Esophagus muscularis mucosa (tissue), 4 donors: ENCODE data around the gene SEMA7A. TPM values are rescaled to one million over a fixed set of nuclear protein-coding genes. Genes with fewer than 3 reads are reported as not detected.

Source experiments
- DNase-seq: peaks from one replicate; pipeline ENCODE4 v3.0.0-alpha.2; 2017; ENCODE audit errors: extremely low spot score
- H3K27ac ChIP-seq, 4 donors: fragments of 200-600 bp; sonication (generic); replicated peaks in 1 of 4; 1 replicate in 3 of 4; 2 replicates in 1 of 4; pipeline ENCODE4 v1.5.1; 2016 to 2019; ENCODE audit warnings: mild to moderate bottlenecking in 1 of 4
- H3K27me3 ChIP-seq, 4 donors: fragments of 200-600 bp; sonication (generic); one replicate each; pipeline versions ENCODE4 v1.5.1 to v1.6.0; 2016 to 2019
- H3K36me3 ChIP-seq, 4 donors: fragments of 200-600 bp; sonication (generic); one replicate each; pipeline ENCODE4 v1.5.1; 2016 to 2019
- H3K4me1 ChIP-seq, 4 donors: fragments of 200-600 bp; sonication (generic); one replicate each; pipeline ENCODE4 v1.5.1; 2016 to 2019
- H3K4me3 ChIP-seq, 4 donors: fragments of 200-600 bp; sonication (generic); 1 replicate in 2 of 4; 2 replicates in 2 of 4; pipeline ENCODE4 v1.5.1; 2016 to 2019; ENCODE audit warnings: mild to moderate bottlenecking in 4 of 4, moderate library complexity in 1 of 4
- H3K9me3 ChIP-seq, 4 donors: fragments of 200-600 bp; sonication (generic); 1 replicate in 3 of 4; 2 replicates in 1 of 4; pipeline ENCODE4 v1.5.1; 2016 to 2019
- EP300 ChIP-seq: sonication (generic); formaldehyde crosslinking; IDR thresholded peaks from one replicate; pipeline ENCODE4 v1.6.1; 2017; ENCODE audit warnings: antibody characterized with exemption
- POLR2A ChIP-seq: fragments of 450-650 bp; IDR thresholded peaks from one replicate; pipeline ENCODE4 v1.6.1; 2017; ENCODE audit warnings: antibody characterized with exemption, moderate library complexity, mild to moderate bottlenecking, low read depth
- POLR2AphosphoS5 ChIP-seq, 2 donors: sonication (generic); formaldehyde crosslinking; IDR thresholded peaks; one replicate each; pipeline ENCODE4 v1.6.1; 2017; ENCODE audit warnings: antibody characterized with exemption in 2 of 2
- WGBS: methylation state at CpG from one replicate; pipeline ENCODE4 v1.1.5; 2018; 5-methylcytosine and 5-hydroxymethylcytosine counted together
- intact Hi-C: fragments of 100-400 bp; cut with DNase I; formaldehyde crosslinking; loops from one replicate; pipeline ENCODE4 v1.15.1; 2023
- total RNA-seq, 4 donors: library from RNA; depleted of rRNA; stranded (reverse); fragments of >200 nt; gene quantifications; one replicate each; pipeline versions ENCODE4 v1.1.0 to v1.2.1, GENCODE V29; 2016
- TF ChIP-seq, protein P1 (sequence below), 3 experiments: fragments of 200-600 bp in 2 of 3; fragments of 450-650 bp in 1 of 3; sonication (generic) in 2 of 3; IDR thresholded peaks; one replicate each; pipeline ENCODE4 v1.5.1; 2017 to 2019; ENCODE audit warnings: antibody characterized with exemption in 3 of 3, mild to moderate bottlenecking in 2 of 3, moderate library complexity in 1 of 3

SEMA7A gene
- total RNA-seq, 4 donors from 2014 or later: 1.2 to 4.1 (median 2.7) TPM

DNA sequence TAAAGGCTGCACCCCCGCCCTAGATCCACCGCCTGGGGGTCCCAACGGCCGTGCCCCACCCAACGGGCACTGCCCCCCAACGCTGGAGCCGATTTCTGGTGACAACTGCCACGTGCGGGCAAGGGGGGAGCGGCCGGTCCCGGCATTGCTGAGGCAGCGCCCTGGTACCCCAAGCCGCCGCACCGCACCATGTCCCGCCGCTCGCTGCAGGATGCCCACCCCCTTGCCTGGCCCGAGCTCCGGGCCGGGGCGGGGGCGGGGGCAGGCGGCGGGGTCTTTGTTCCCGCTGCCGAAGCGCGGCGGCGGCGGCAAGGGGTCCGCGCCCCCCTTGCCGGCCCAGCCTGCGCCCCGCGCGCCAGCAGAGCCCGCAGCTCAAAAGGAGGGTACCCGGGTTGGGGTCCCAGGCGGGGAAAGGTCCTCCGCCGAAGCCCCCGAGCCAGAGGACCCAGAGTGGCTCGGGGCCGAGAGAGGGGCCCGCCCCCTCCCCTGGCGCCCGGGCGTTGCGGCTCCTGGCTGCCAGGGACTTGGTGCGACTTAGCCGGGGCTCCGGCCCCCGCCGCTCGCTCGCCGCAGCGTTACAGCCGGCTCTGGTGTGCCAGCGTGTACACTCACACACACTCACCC lies 678 bp downstream of the SEMA7A start:
- H3K27me3 ChIP-seq: peaks cover 0 to 52% (median 19%) of the 10 kb centered on the region in 4 donors
- TF ChIP-seq, protein P1, sequence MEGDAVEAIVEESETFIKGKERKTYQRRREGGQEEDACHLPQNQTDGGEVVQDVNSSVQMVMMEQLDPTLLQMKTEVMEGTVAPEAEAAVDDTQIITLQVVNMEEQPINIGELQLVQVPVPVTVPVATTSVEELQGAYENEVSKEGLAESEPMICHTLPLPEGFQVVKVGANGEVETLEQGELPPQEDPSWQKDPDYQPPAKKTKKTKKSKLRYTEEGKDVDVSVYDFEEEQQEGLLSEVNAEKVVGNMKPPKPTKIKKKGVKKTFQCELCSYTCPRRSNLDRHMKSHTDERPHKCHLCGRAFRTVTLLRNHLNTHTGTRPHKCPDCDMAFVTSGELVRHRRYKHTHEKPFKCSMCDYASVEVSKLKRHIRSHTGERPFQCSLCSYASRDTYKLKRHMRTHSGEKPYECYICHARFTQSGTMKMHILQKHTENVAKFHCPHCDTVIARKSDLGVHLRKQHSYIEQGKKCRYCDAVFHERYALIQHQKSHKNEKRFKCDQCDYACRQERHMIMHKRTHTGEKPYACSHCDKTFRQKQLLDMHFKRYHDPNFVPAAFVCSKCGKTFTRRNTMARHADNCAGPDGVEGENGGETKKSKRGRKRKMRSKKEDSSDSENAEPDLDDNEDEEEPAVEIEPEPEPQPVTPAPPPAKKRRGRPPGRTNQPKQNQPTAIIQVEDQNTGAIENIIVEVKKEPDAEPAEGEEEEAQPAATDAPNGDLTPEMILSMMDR (IDR thresholded peaks at IDR 0.05): no peak
- TF ChIP-seq POLR2AphosphoS5 (IDR thresholded peaks at IDR 0.05) (no peak), EP300 (no peak), POLR2A (no peak)
- no peaks in the 10 kb centered on the region for H3K9me3 ChIP-seq
- intact Hi-C loops: no loop called here
- H3K4me1 ChIP-seq: peaks cover 11 to 39% (median 27%) of the 10 kb centered on the region in 4 donors
- no peak for DNase-seq
- no peaks in the 10 kb centered on the region for H3K36me3 ChIP-seq
- 0% methylated on average over 12 of the region's 64 CpGs for WGBS
- H3K27ac ChIP-seq: peak overlapping the region; percentile 58 to 75 (median 61)
- H3K4me3 ChIP-seq: peak overlapping the region; percentile 68 to 83 (median 74)

- 32% methylated on average over 18 of the region's 21 CpGs for WGBS
- Histone ChIP-seq H3K9me3 (no peaks in the 10 kb centered on the region), H3K4me3 (peak overlapping the region; percentile 68 to 83 (median 74)), H3K4me1 (peaks cover 11 to 43% (median 27%) of the 10 kb centered on the region in 4 donors), H3K36me3 (no peaks in the 10 kb centered on the region), H3K27ac (peak overlapping the region in 2 of 4 donors; percentile 58 to 59), H3K27me3 (peaks cover 0 to 59% (median 19%) of the 10 kb centered on the region in 4 donors)
- DNase-seq: no peak
- intact Hi-C loops: no loop called here
- TF ChIP-seq, protein P1 (IDR thresholded peaks at IDR 0.05): no peak
- no peak for TF ChIP-seq POLR2A
- TF ChIP-seq EP300: no peak
- no peak for TF ChIP-seq POLR2AphosphoS5 (IDR thresholded peaks at IDR 0.05)
Observed at GRCh38 chr15:74432271-74432967, 1.3 kb downstream of the SEMA7A start.

GRCh38 chr15:74431645-74432044 lies 2.1 kb downstream of the SEMA7A start:
- intact Hi-C loops: no loop called here
- DNase-seq: no peak
- Histone ChIP-seq H3K4me3 (no peak overlapping the region), H3K36me3 (no peaks in the 10 kb centered on the region), H3K27ac (no peak overlapping the region), H3K27me3 (peaks cover 0 to 59% (median 19%) of the 10 kb centered on the region in 4 donors), H3K9me3 (no peaks in the 10 kb centered on the region), H3K4me1 (peaks cover 11 to 43% (median 27%) of the 10 kb centered on the region in 4 donors)
- TF ChIP-seq EP300: no peak
- TF ChIP-seq, protein P1 (IDR thresholded peaks at IDR 0.05): no peak
- TF ChIP-seq POLR2A: no peak
- no peak for TF ChIP-seq POLR2AphosphoS5 (IDR thresholded peaks at IDR 0.05)
- 93% methylated on average over 6 of the region's 8 CpGs for WGBS

DNA sequence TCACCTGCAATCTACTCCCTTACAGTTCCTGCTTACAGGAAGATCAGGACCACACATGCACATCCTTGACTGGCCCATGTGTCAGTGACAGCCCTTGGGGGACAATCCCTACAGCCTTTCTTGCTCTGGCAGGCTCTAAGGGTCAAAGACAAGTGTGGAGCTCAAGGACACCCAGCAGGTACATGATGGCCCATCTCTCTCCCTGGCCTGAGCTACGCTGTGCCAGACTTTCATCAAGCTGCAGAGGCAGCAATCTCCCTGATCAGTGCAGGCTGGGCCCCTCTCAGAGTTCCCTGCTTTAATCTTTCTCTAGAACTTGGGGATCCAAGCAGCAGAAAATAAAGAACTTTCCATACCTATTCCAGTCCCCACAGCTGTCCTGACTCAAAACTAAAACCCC lies 2.6 kb downstream of the SEMA7A start:
- WGBS: 100% methylated on average over 1 of the region's 1 CpG
- Histone ChIP-seq H3K36me3 (no peaks in the 10 kb centered on the region), H3K9me3 (no peaks in the 10 kb centered on the region), H3K4me3 (no peak overlapping the region), H3K27me3 (peaks cover 0 to 59% (median 19%) of the 10 kb centered on the region in 4 donors), H3K4me1 (peaks cover 11 to 43% (median 27%) of the 10 kb centered on the region in 4 donors), H3K27ac (no peak overlapping the region)
- DNase-seq: no peak
- intact Hi-C loops: no loop called here
- TF ChIP-seq POLR2A: no peak

- no peak overlapping the region for H3K27ac ChIP-seq
- no peaks in the 10 kb centered on the region for H3K9me3 ChIP-seq
- DNase-seq: no peak
- peaks cover 11 to 43% (median 27%) of the 10 kb centered on the region in 4 donors for H3K4me1 ChIP-seq
- H3K27me3 ChIP-seq: peaks cover 0 to 59% (median 19%) of the 10 kb centered on the region in 4 donors
- intact Hi-C loops: no loop called here
- H3K36me3 ChIP-seq: no peaks in the 10 kb centered on the region
- 68% methylated on average over 3 of the region's 6 CpGs for WGBS
- no peak overlapping the region for H3K4me3 ChIP-seq
- TF ChIP-seq EP300 (no peak), POLR2A (no peak), POLR2AphosphoS5 (IDR thresholded peaks at IDR 0.05) (no peak)
- TF ChIP-seq, protein P1 (IDR thresholded peaks at IDR 0.05): no peak
Observed at GRCh38 chr15:74430510-74430951, 3.2 kb downstream of the SEMA7A start.
